Subcutaneous abdominal adipose tissue (tissue), 5 donors: ENCODE data around the gene CCL20.

Experiments used
- H3K27ac ChIP-seq: one replicate; pipeline ENCODE4 v1.7.0; 2013; ENCODE audit warnings: low read depth, mild to moderate bottlenecking, inconsistent platforms, low read length, moderate library complexity
- H3K27me3 ChIP-seq, 5 donors: one replicate each; pipeline ENCODE4 v1.7.0; 2013; ENCODE audit warnings: low read length in 5 of 5, inconsistent platforms in 1 of 5; ENCODE audit not compliant: control insufficient read depth in 5 of 5, insufficient read depth in 4 of 5
- H3K36me3 ChIP-seq, 5 donors: one replicate each; pipeline ENCODE4 v1.7.0; 2013; ENCODE audit warnings: low read length in 5 of 5; ENCODE audit not compliant: control insufficient read depth in 5 of 5, insufficient read depth in 5 of 5
- H3K4me1 ChIP-seq, 5 donors: one replicate each; pipeline ENCODE4 v1.7.0; 2013; ENCODE audit warnings: low read length in 5 of 5, mild to moderate bottlenecking in 3 of 5, moderate library complexity in 1 of 5; ENCODE audit not compliant: control insufficient read depth in 5 of 5, insufficient read depth in 5 of 5
- H3K4me3 ChIP-seq, 5 donors: one replicate each; pipeline ENCODE4 v1.7.0; 2013; ENCODE audit warnings: low read length in 5 of 5, low read depth in 1 of 5
- H3K9ac ChIP-seq, 5 donors: one replicate each; pipeline ENCODE4 v1.7.0; 2013; ENCODE audit warnings: low read length in 5 of 5, mild to moderate bottlenecking in 4 of 5, moderate library complexity in 3 of 5
- H3K9me3 ChIP-seq, 5 donors: one replicate each; pipeline ENCODE4 v1.7.0; 2013; ENCODE audit warnings: low read length in 5 of 5; ENCODE audit not compliant: control insufficient read depth in 5 of 5
- donor health status: healthy.
- donor health status: healthy.
- donor health status: healthy.
- donor health status: healthy.
- donor health status: healthy.

CCL20 gene

GRCh38 chr2:227813562-227814353 is at the start of gene CCL20:
TSS of gene CCL20 (plus strand) at chr2:227813842. CDS start at chr2:227813912, 70 bp downstream.
- no peaks in the 10 kb centered on the region for H3K9me3 ChIP-seq
- peaks cover 0 to 10% (median 2%) of the 10 kb centered on the region in 5 donors for H3K4me1 ChIP-seq
- H3K36me3 ChIP-seq: no peaks in the 10 kb centered on the region
- H3K9ac ChIP-seq: no peak within 1 kb of the TSS
- H3K27ac ChIP-seq: no peak within 1 kb of the TSS
- H3K4me3 ChIP-seq: no peak within 1 kb of the TSS
- H3K27me3 ChIP-seq: peaks cover 0 to 4% (median 0%) of the 10 kb centered on the region in 5 donors

GRCh38 chr2:227765788-227766372 is 47.8 kb upstream of the CCL20 start:
- Histone ChIP-seq H3K27ac (peak overlapping the region; percentile 85), H3K9me3 (no peaks in the 10 kb centered on the region), H3K9ac (peak overlapping the region in 3 of 5 donors; percentile 40 to 80 (median 64)), H3K27me3 (no peaks in the 10 kb centered on the region), H3K4me3 (no peak overlapping the region), H3K4me1 (peaks cover 0 to 17% (median 14%) of the 10 kb centered on the region in 5 donors), H3K36me3 (no peaks in the 10 kb centered on the region)

- peak overlapping the region; percentile 85 for H3K27ac ChIP-seq
These were observed 47.2 kb upstream of the CCL20 start for GRCh38 chr2:227766373-227766883.

GRCh38 chr2:227767830-227768229 is 45.8 kb upstream of the CCL20 start:
- Histone ChIP-seq H3K4me3 (no peak overlapping the region), H3K9me3 (no peaks in the 10 kb centered on the region), H3K9ac (no peak overlapping the region), H3K27me3 (no peaks in the 10 kb centered on the region), H3K36me3 (no peaks in the 10 kb centered on the region), H3K4me1 (peaks cover 0 to 12% (median 9%) of the 10 kb centered on the region in 5 donors), H3K27ac (no peak overlapping the region)

More at GRCh38 chr2:227766373-227766883, 47.2 kb upstream of the CCL20 start:
- H3K4me3 ChIP-seq: no peak overlapping the region
- H3K9ac ChIP-seq: peak overlapping the region in 3 of 5 donors; percentile 5 to 80 (median 64)
- no peaks in the 10 kb centered on the region for H3K9me3 ChIP-seq
- peaks cover 0 to 17% (median 13%) of the 10 kb centered on the region in 5 donors for H3K4me1 ChIP-seq
- H3K27me3 ChIP-seq: no peaks in the 10 kb centered on the region
- H3K36me3 ChIP-seq: no peaks in the 10 kb centered on the region

- Histone ChIP-seq H3K4me3 (no peak overlapping the region), H3K9ac (no peak overlapping the region)
These were observed 41.4 kb upstream of the CCL20 start for GRCh38 chr2:227772197-227772661.

GRCh38 chr2:227772932-227773331 is 40.7 kb upstream of the CCL20 start:
- Histone ChIP-seq H3K36me3 (no peaks in the 10 kb centered on the region), H3K9me3 (no peaks in the 10 kb centered on the region), H3K4me3 (no peak overlapping the region)

More at GRCh38 chr2:227772197-227772661, 41.4 kb upstream of the CCL20 start:
- no peak overlapping the region for H3K27ac ChIP-seq
- H3K36me3 ChIP-seq: no peaks in the 10 kb centered on the region
- no peaks in the 10 kb centered on the region for H3K4me1 ChIP-seq
- H3K9me3 ChIP-seq: no peaks in the 10 kb centered on the region
- no peaks in the 10 kb centered on the region for H3K27me3 ChIP-seq

GRCh38 chr2:227774011-227774624 is 39.5 kb upstream of the CCL20 start:
- no peaks in the 10 kb centered on the region for H3K36me3 ChIP-seq
- H3K27me3 ChIP-seq: no peaks in the 10 kb centered on the region
- H3K4me3 ChIP-seq: no peak overlapping the region
- no peak overlapping the region for H3K27ac ChIP-seq
- H3K9ac ChIP-seq: no peak overlapping the region
- H3K4me1 ChIP-seq: no peaks in the 10 kb centered on the region
- no peaks in the 10 kb centered on the region for H3K9me3 ChIP-seq

More at GRCh38 chr2:227772932-227773331, 40.7 kb upstream of the CCL20 start:
- Histone ChIP-seq H3K27ac (no peak overlapping the region), H3K4me1 (no peaks in the 10 kb centered on the region), H3K27me3 (no peaks in the 10 kb centered on the region), H3K9ac (no peak overlapping the region)

- Histone ChIP-seq H3K4me1 (no peaks in the 10 kb centered on the region), H3K27me3 (no peaks in the 10 kb centered on the region), H3K4me3 (no peak overlapping the region), H3K9ac (no peak overlapping the region), H3K36me3 (no peaks in the 10 kb centered on the region), H3K27ac (no peak overlapping the region), H3K9me3 (no peaks in the 10 kb centered on the region)
These were observed 38.5 kb upstream of the CCL20 start for GRCh38 chr2:227774895-227775842.

GRCh38 chr2:227780981-227781615 is 32.5 kb upstream of the CCL20 start:
- no peak overlapping the region for H3K9ac ChIP-seq
- no peak overlapping the region for H3K27ac ChIP-seq
- peak overlapping the region in 1 of 5 donors; percentile 19 for H3K4me3 ChIP-seq
- peaks cover 0 to 7% (median 4%) of the 10 kb centered on the region in 5 donors for H3K4me1 ChIP-seq
- no peaks in the 10 kb centered on the region for H3K27me3 ChIP-seq
- no peaks in the 10 kb centered on the region for H3K36me3 ChIP-seq
- no peaks in the 10 kb centered on the region for H3K9me3 ChIP-seq
